NCI-H1048 (cell line): Measurements from ENCODE around the gene TMEM208.

Source experiments
- DNase-seq: peaks from one replicate; lab custom pipeline; 2025; lab: John Stamatoyannopoulos, UW

Gene TMEM208

DNA sequence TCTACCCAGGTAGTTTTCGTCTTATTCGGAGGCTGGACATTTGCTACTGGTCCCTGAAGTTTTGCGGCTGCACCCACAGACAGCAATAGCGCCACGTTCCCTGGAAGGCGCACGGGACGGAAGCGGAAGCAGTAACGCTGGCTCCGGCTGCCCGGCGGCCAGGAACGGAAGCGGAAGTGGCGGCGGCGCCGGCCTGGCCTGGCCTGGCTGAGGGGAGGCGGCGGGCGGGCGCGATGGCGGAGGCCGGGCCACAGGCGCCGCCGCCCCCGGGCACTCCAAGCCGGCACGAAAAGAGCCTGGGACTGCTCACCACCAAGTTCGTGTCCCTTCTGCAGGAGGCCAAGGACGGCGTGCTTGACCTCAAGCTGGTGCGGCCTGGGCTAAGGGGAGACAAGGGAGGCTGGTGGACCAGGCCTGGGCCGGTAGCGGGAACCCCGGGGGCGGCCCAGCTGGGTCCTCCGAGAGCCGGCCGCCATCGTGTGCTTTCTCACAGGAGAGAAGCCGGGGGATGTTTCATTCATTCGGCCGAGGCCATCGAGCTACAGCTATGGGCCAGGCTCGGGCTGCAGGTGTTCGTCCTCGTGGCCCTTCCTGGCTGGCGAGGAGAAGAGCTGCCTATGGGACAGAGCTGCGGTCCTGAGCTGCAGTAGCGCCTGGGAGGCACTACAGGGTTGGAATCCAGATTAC, 34.8 kb upstream of the TMEM208 start, which contains the start of gene E2F4:
Gene E2F4 (plus strand): TSS at position 161 of the 687 bp plus-strand sequence. CDS start 73 bp downstream, at position 234.
- peak; percentile 44 for DNase-seq

DNA sequence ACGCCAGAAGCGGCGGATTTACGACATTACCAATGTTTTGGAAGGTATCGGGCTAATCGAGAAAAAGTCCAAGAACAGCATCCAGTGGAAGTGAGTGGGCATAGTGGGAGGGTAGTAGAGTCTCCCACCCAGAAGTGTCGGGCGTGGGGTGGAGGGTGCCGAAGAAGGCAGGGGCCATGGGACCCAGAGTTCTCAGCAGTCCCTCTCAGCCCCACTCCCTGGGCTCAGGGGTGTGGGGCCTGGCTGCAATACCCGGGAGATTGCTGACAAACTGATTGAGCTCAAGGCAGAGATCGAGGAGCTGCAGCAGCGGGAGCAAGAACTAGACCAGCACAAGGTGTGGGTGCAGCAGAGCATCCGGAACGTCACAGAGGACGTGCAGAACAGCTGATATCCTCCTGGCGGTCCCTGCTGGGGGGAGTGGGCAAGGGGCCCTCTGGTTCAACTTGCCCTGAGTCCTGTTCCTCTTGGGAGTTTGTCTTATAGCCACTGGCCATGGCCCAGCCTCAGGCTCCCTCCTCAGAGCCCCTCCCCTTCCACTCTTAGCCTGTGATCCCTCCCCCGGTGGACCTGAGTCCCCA, 34.1 kb upstream of the TMEM208 start:
- no peak for DNase-seq

DNA sequence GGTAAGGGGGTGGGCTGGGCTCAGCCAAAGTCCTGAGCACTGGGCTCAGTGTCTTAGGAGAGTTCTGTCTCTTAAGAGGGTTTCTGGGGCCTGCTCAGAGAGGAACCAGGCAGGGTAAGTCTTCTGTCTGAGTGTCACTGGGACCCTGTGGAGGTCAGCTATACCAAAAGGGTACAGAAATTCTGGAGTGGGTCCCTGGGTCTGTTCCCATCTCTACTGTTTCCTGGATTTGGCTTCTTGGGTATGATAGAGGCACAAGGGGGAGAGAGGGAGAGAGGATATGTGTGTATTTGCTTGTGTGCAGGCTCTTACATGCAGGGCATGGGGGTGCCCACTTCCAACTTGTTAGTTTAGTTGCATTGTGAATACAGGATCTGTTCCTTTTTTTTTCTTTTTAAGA, 33.4 kb upstream of the TMEM208 start:
- DNase-seq, result no peak

DNA sequence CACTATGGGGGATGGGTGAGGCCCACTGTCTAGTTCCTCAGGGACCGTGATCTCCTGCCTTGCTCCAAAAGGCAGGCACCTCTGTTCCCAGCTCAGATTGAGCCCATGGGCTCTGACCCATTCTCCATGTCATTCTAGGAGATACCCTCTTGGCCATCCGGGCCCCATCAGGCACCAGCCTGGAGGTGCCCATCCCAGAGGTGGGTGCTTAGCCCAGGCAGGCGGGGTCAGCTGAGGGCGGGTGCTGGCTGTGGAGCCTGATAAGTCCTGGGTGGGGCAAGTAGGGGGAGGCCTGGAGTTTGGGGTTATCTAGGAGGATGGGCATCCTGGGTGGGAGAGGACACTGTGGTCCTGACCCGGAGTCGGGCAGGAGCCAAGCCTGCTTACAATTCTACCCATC, 32.7 kb upstream of the TMEM208 start:
- no peak for DNase-seq

DNA sequence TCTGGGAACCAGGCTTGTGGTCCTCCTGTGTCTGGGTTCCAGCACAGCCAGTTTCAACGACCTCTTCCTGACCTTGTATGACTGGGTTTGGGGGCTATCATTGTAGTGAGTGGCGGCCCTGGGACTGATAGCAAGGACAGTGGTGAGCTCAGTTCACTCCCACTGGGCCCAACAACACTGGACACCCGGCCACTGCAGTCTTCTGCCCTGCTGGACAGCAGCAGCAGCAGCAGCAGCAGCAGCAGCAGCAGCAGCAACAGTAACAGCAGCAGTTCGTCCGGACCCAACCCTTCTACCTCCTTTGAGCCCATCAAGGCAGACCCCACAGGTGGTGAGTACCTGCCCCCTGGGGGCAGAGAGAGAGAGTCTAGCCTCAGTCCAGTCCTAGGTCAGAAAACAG, 31.3 kb upstream of the TMEM208 start:
- DNase-seq, result no peak

DNA sequence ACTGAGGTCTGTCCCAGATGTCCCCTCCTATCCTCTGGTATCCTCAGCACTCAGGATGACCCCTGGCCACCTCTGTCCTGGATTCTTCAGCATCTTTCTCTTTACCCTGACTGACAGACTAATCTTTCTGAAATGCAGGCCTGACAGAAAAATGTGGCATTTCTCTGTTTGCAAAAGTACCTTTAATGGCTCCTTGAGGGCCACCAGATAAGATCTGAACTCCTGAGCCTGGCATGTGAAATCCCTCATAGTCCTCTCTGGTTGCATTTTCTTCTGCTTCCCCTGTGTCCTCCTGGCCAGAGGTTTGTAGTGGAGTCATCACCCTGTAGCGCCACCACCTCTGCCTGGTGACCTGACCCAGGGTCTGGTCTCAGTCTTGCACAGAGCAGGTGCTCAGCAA, 30.0 kb upstream of the TMEM208 start:
- no peak for DNase-seq

DNA sequence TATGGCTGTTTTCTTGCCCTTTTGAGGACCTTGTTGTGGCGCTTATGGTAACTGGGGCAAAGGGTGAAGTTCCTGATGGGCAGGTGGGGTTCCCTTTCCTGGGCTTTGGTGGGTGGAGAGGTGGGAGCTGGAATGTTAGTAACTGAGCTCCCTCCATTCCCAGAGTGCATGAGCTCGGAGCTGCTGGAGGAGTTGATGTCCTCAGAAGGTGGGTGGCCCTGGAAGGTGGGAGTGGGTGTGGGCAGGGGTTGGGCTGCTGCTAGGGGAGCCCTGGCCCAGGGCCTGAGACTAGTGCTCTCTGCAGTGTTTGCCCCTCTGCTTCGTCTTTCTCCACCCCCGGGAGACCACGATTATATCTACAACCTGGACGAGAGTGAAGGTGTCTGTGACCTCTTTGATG, 29.2 kb upstream of the TMEM208 start:
- no peak for DNase-seq

DNA sequence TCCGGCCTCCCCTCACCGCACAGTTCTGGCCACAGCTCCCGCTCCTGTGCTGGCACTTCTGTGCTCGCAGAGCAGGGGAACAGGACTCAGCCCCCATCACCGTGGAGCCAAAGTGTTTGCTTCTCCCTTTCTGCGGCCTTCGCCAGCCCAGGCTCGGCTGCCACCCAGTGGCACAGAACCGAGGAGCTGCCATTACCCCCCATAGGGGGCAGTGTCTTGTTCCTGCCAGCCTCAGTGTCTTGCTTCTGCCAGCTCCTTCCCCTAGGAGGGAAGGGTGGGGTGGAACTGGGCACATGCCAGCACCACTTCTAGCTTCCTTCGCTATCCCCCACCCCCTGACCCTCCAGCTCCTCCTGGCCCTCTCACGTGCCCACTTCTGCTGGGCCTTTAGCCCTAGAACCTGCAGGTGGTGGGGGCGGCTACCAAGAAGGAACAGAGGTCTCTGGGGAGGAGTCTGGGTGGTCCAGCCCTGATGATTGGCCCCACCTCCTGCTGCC, 28.6 kb upstream of the TMEM208 start:
- DNase-seq, result no peak

DNA sequence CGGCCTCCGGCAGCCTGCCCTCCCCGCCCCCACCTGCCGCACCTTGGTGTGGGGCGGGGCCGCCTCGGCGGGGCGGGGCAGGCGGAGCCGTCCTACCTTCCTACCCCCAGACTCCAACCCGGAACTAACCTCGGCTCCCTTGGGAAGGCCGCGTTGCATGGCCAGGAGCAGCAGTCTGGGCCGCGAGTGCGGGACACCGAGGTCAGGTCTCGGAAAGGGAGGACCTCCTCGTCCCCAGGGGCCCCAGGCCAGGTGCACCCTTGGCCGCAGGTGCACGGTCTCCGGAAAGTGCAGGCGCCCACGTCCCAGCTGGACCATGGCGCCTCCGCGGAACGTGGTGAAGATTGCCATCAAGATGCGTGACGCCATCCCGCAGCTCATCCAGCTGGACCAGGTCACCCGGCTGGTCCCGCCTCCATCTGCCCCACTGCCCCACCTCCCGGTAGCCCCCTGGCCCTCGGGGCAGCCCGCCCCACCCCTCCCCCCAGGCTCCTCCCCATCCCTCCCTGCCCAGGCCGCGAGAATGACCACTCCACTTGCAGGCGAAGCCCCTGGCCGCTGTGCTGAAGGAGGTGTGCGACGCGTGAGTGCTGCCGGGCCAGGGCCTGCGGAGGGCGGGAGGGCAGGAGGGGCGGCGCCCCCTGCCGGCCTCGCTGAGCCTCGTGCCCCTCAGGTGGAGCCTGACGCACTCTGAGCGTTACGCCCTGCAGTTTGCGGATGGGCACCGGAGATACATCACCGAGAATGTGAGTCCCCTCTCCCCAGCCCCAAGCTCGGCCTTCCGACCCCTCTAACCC, 27.7 kb upstream of the TMEM208 start, which contains the start of gene ELMO3:
Gene ELMO3 (plus strand): TSS at position 121 of the 797 bp plus-strand sequence. CDS start 196 bp downstream, at position 317.
- DNase-seq, result peak; percentile 1

DNA sequence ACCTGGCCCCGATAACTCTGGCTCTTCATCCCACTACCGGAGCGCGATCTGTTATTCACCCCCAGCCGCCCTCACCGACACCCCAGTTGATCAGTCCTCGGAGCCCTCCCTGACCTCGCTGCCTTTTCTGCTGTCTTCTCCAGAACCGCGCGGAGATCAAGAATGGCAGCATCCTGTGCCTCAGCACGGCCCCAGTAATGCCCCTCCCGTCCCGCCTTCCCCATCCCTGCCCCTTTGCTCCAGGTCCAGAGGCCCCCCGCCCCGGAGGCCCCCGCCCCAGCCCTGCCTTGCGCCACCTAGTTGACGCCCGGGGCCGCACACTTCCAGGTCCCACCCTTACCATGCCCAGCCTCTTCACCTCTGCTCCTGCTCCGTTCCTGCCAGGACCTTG, 27.1 kb upstream of the TMEM208 start:
- DNase-seq, result no peak

DNA sequence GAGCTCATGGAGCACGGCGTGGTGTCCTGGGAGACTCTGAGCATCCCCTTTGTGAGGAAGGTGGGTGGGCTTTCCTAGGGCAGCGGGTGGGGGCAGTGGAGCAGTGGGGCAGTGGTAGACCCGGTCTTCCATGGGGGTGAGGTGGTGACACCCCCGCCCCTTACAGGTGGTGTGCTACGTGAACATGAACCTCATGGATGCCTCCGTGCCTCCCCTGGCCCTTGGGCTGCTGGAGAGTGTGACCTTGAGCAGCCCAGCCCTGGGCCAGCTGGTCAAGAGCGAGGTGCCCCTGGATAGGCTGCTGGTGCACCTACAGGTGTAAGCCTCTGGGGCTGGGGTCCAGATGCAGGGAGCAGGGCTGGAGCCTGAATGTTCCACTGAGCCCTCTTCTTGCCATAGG, 26.4 kb upstream of the TMEM208 start:
- no peak for DNase-seq

DNA sequence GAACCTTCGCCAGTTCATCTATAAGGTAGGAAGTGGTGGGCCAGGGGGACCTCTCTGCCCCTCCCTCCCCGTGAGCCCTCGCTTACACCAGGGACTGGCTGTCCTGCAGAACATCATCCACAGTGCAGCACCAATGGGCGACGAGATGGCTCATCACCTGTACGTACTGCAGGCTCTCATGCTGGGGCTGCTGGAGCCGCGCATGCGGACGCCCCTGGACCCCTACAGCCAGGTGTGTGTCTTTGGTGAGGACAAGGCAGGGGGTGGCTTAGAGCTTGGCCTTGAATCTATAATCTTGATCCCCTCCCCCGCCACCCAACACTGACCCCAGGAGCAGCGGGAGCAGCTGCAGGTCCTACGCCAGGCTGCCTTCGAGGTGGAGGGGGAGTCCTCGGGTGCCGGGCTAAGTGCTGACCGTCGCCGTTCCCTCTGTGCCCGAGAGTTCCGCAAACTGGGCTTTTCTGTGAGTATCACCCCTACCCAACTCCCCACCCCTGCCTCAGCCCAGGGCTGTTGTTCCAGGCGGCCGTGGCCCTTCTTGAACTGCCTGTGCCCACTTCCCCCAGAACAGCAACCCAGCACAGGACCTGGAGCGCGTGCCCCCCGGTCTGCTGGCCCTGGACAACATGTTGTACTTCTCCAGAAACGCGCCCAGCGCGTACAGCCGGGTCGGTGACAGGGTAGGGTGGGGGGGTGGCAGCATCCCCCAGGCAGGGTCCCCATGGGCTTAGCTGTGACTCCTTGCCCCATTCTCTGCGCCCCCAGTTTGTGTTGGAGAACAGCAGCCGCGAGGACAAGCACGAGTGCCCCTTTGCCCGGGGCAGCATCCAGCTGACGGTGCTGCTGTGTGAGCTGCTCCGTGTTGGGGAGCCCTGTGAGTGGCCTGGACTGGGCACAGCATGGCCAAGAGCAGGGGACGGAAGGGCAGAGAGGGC, 25.3 kb upstream of the TMEM208 start:
- no peak for DNase-seq

DNA sequence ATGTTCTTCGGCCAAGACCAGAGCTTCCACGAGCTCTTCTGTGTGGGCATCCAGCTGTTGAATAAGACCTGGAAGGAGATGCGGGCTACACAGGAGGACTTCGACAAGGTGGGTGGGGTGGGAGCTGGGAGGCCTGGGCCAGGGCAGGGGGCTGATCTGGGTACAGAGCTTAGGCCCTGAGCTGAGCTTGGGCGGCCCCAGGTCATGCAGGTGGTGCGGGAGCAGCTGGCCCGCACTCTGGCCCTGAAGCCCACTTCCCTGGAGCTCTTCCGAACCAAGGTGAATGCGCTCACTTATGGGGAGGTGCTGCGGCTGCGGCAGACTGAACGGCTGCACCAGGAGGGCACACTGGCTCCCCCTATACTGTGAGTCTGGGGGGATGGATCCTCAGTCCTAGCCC, 24.5 kb upstream of the TMEM208 start:
- DNase-seq, result no peak

DNA sequence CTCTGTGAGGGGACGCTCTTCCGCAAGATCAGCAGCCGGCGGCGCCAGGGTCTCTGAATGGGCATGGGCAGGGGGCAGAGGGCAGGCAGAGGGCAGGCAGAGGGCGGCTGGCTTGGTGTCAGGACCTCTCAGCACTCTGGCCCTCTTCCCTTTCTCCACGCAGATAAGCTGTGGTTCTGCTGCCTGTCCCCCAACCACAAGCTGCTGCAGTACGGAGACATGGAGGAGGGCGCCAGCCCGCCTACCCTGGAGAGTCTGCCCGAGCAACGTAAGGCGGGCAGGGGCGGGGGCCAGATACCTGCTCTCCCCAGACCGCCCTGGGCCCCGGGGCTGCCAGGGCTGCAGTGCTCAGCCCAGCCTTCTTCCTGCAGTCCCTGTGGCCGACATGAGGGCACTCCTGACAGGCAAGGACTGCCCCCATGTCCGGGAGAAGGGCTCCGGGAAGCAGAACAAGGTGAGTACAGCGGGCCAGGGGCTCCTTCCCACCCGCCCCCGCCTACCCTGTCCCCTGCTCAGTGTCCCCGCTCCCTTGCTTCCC, 23.9 kb upstream of the TMEM208 start:
- no peak for DNase-seq

DNA sequence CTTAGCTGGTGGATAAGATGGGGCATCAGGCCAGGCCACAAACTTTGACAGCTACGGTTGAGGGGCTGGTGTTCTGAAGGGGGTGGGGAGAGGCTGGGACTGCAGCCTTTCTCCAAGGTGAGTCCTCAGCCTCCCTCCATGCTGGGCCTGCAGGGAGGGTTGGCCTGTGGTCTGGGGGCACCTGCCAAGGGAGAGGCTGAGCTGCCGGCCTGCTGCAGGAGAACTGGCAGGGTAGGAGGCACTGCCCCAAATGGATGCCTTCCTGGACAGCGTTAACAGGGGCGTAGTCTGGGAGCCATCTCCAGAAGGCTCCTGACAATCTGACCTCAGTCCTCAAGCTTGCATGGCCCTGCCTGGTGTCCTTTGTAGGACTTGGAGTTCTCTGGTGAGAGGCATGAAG, 22.9 kb upstream of the TMEM208 start:
- DNase-seq, result no peak

DNA sequence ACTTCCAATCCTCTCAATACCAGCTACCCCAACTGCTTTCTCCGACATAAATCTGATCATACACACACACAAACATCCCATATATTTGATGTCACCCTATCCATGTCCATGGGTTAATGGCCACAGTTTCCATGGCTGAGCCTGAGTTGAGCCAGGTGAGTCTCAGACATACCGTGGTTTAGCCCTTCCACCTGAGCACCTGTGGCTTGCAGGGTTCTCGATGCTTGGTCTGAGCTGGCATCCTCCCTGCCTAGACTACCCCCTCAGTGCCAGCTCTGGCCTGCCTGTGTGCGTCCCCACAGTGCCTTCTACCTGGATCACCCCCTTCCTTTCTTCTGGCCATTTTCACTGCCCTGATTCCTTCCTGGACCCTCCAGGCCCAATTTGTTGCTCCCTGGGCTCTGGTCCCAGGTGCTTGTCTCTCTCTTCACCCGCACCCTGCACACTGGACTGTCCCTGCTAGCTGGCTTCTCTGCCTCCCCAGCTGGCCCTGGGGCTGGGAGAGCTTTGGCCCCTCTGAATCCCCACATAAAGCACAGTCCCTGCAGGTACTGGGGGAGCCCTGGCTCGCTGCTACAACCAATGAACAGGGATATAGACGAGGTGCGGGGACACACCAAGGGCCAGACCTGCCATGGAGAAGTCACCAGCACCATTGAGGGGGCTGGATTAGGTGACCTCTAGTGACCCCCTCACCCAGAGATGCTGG, 20.6 kb upstream of the TMEM208 start:
- DNase-seq, result no peak

DNA sequence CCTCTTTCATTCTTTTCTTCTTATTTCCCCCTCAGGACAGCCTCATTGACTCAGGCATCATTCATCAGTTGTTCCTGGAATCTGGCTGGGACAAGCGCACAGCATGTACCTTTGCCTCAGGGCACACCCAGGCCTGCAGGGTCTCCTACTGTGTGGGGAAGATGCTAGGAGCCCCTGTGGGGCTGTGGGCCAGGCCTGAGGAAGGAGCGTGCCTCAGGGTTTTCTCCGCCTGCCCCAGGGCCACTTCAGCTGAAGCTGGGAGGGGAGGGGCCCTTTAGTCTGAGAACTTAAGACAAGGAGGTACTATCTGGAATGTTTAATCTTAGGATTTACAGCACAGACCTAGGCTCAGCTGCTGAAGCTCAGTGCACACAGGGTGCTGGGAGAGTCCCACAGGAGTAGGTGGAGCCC, 20.1 kb upstream of the TMEM208 start:
- no peak for DNase-seq

DNA sequence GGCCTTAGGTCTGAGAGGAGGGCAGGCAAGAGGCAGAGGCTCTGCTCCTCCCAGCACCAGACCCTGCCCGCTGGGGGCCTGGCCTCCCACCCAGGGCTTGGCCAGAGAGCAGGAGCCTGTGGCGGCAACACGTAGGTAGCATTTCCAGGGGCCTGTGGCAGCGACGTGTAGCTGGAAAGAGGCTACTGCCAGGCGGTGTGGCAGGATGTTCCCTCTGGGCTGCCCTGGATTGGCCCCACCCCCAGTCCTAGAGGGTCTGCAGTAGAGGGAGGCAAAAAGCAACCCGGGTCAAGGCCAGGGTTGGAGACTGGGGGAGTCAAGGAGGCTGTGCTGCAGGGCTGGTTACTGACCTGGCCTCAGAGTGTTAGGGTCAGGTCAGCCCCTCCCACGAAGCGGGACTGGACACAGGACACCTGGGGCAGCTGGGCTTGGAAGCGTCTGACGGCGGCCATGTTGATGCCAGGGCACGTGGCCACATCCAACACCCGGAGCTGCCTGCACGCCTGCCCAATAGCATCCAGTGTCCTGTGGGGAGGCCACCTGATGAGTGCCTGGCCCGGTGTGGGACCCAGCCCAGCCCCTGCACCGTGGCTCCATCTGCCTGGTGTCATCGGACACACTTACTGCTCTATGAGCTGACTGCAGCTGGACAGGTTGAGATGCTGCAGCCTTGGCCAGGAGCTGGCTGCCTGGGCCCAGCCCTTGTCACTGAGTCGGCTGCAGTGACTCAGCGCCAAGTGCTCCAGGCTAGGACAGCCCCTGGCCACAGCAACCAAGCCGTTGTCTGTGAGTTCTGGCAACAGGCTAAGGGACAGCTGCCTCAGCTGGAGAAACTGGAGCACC, 19.5 kb upstream of the TMEM208 start:
- no peak for DNase-seq

DNA sequence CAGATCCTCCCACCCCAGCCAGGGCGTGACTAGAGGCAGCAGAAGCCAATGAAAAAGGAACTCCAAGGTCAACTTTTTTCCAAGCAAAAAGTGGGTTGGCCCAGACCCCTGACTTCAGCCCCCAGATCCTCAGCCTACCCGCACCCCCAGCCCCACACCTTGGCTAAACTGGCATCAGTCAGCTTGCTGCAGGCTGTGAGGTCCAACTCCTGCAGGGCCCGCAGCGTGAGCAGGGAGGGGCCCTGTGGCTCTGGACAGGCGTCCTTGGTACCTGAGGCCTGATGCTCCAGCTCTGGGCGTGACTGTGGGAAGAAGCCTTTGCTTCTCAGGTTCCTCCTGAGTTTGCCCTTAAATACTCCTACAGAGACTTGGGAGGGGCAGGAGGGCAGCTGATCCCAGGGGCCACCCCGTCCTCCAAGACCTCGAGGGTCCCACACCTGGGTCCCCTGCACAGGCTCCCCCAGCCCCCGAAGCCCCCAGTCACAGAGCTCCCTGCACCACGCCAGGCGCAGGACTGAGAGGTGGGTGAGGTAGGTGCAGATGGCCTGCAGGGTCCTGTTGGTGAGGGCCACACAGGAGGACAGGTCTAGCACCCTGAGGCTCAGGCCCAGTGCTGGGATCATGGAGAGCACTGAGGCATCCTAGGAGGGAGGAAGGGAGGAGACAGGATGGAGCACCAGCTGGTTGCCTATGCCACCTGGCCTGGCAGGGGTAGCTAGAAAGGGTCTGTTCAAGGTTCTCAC, 18.6 kb upstream of the TMEM208 start:
- DNase-seq, result no peak
